Sigmoid colon (tissue), 4 donors: ENCODE measurements around the gene FKBP1B.
"Not testable (repeated sequence)": the region's sequence is repeated elsewhere in the genome, so short reads cannot be mapped to it uniquely, and the experiment has no call there.

ENCODE experiments used
- EP300 ChIP-seq, 4 donors: sonication (generic); formaldehyde crosslinking; IDR thresholded peaks; one replicate each; pipeline ENCODE4 v1.6.1; 2017; ENCODE audit warnings: antibody characterized with exemption in 4 of 4
- POLR2A ChIP-seq, 2 donors: fragments of 450-650 bp; IDR thresholded peaks; one replicate each; pipeline ENCODE4 v1.6.1; 2016; ENCODE audit warnings: antibody characterized with exemption in 2 of 2, mild to moderate bottlenecking in 2 of 2, moderate library complexity in 2 of 2
- POLR2AphosphoS5 ChIP-seq, 4 donors: sonication (generic); formaldehyde crosslinking; IDR thresholded peaks; one replicate each; pipeline ENCODE4 v1.6.1; 2017; ENCODE audit warnings: antibody characterized with exemption in 4 of 4
- TF ChIP-seq, protein P1 (sequence below), 4 experiments: fragments of 450-650 bp in 3 of 4; fragments of 200-600 bp in 1 of 4; IDR thresholded peaks; one replicate each; pipeline ENCODE4 v1.5.1; 2016 to 2019; ENCODE audit warnings: antibody characterized with exemption in 4 of 4, mild to moderate bottlenecking in 3 of 4, moderate library complexity in 2 of 4

DNA sequence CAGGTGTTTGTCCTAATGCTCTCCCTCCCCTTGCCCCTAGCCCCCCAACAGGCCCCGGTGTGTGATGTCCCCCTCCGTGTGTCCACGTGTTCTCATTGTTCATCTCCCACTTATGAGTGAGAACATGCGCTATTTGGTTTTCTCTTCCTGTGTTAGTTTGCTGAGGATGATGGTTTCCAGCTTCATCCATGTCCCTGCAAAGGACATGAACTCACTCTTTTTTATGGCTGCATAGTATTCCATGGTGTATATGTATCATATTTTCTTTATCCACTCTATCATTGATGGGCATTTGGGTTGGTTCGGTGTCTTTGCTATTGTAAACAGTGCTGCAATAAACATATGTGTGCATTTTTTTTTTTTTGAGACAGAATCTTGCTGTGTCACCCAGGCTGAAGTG is 43.7 kb downstream of the FKBP1B start:
- TF ChIP-seq, protein P1, sequence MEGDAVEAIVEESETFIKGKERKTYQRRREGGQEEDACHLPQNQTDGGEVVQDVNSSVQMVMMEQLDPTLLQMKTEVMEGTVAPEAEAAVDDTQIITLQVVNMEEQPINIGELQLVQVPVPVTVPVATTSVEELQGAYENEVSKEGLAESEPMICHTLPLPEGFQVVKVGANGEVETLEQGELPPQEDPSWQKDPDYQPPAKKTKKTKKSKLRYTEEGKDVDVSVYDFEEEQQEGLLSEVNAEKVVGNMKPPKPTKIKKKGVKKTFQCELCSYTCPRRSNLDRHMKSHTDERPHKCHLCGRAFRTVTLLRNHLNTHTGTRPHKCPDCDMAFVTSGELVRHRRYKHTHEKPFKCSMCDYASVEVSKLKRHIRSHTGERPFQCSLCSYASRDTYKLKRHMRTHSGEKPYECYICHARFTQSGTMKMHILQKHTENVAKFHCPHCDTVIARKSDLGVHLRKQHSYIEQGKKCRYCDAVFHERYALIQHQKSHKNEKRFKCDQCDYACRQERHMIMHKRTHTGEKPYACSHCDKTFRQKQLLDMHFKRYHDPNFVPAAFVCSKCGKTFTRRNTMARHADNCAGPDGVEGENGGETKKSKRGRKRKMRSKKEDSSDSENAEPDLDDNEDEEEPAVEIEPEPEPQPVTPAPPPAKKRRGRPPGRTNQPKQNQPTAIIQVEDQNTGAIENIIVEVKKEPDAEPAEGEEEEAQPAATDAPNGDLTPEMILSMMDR (IDR thresholded peaks at IDR 0.05) = not testable (repeated sequence)
- not testable (repeated sequence) for TF ChIP-seq EP300, POLR2A, POLR2AphosphoS5 (IDR thresholded peaks at IDR 0.05)
